ENCODE measurements around the gene DUOX1. TPM values are rescaled to one million over a fixed set of nuclear protein-coding genes. Genes with fewer than 3 reads are reported as not detected.

Gene DUOX1
- total and polyA plus RNA-seq, 2 donors (not counting 3 experiments of a cell fraction or from before 2014, with no cell fraction given), result not detected

- no peak for DNase-seq (ENCODE audit: low read depth, low spot score)
- H2AFZ ChIP-seq (ENCODE audit: low read depth, low read length), result no peak overlapping the region
- H3K4me1 ChIP-seq (ENCODE audit: control insufficient read depth, extremely low read depth, insufficient read depth, low read length), result no peaks in the 10 kb centered on the region
- no peaks in the 10 kb centered on the region for H3K36me3 ChIP-seq (ENCODE audit: control insufficient read depth in 2 of 2, extremely low read depth in 1 of 2, insufficient read depth in 2 of 2, low read length in 2 of 2)
- H3K27me3 ChIP-seq (ENCODE audit: control insufficient read depth in 2 of 2, insufficient read depth in 2 of 2, low read length in 2 of 2), result peaks cover 74 to 77% of the 10 kb centered on the region in 2 experiments
- no peaks in the 10 kb centered on the region for H3K79me2 ChIP-seq (ENCODE audit: control insufficient read depth, insufficient read depth, low read length)
- TF ChIP-seq CTCF (IDR thresholded peaks at IDR 0.05; ENCODE audit: extremely low read depth in 1 of 2, insufficient read depth in 1 of 2, low read depth in 1 of 2, low read length in 2 of 2), result no peak
- peak; percentile 6 for TF ChIP-seq EZH2 (IDR thresholded peaks at IDR 0.05; ENCODE audit: borderline replicate concordance, low read depth, low read length, severe bottlenecking)
- no peaks in the 10 kb centered on the region for H4K20me1 ChIP-seq (replicated peaks; ENCODE audit: control insufficient read depth, extremely low read depth, insufficient read depth, low read length)
- CTCF ChIA-PET, result interaction anchor here (0.8 to 3.5 kb wide), 5 partner anchors 9 to 23 kb away, joined by 3 to 22 read pairs (median 5); no protein-coding TSS in a partner anchor
- FAIRE-seq, result no peak
- H3K4me3 ChIP-seq (replicated peaks in 1 of 3; ENCODE audit: insufficient read depth in 1 of 3, low read depth in 1 of 3, low read length in 3 of 3), result no peak overlapping the region
- no peak overlapping the region for H3K4me2 ChIP-seq (ENCODE audit: insufficient read depth, low read length)
- H3K9me1 ChIP-seq (replicated peaks; ENCODE audit: control insufficient read depth, extremely low read depth, insufficient read depth, low read length), result no peaks in the 10 kb centered on the region
- no peak overlapping the region for H3K27ac ChIP-seq (ENCODE audit: insufficient read depth, low read depth, low read length)
- H3K9me3 ChIP-seq (replicated peaks; ENCODE audit: control insufficient read depth, insufficient read depth, low read length), result no peaks in the 10 kb centered on the region
- intact Hi-C loops (cut with micrococcal nuclease), result no loop called here
- H3K9ac ChIP-seq (replicated peaks; ENCODE audit: extremely low read depth, insufficient read depth, low read length), result no peak overlapping the region
- no TSS peak for BruUV-seq (replicated peaks)
- dilution Hi-C loops (cut with MboI; ENCODE audit: extremely low pct_ligation_motif_present, low sequenced_read_pairs), result no loop called here
- POLR2A ChIA-PET, result no interaction called here
Measured at GRCh38 chr15:45132844-45133560, 3.2 kb downstream of the DUOX1 start.

- no peaks in the 10 kb centered on the region for H3K9me3 ChIP-seq (replicated peaks; ENCODE audit: control insufficient read depth, insufficient read depth, low read length)
- H3K27ac ChIP-seq (ENCODE audit: insufficient read depth, low read depth, low read length), result no peak overlapping the region
- H3K4me1 ChIP-seq (ENCODE audit: control insufficient read depth, extremely low read depth, insufficient read depth, low read length), result no peaks in the 10 kb centered on the region
- peaks cover 69 to 72% of the 10 kb centered on the region in 2 experiments for H3K27me3 ChIP-seq (ENCODE audit: control insufficient read depth in 2 of 2, insufficient read depth in 2 of 2, low read length in 2 of 2)
- no peaks in the 10 kb centered on the region for H3K9me1 ChIP-seq (replicated peaks; ENCODE audit: control insufficient read depth, extremely low read depth, insufficient read depth, low read length)
- POLR2A ChIA-PET, result no interaction called here
- H3K9ac ChIP-seq (replicated peaks; ENCODE audit: extremely low read depth, insufficient read depth, low read length), result no peak overlapping the region
- H3K79me2 ChIP-seq (ENCODE audit: control insufficient read depth, insufficient read depth, low read length), result no peaks in the 10 kb centered on the region
- no peak overlapping the region for H2AFZ ChIP-seq (ENCODE audit: low read depth, low read length)
- intact Hi-C loops (cut with micrococcal nuclease) (no loop called here), dilution Hi-C loops (cut with MboI; ENCODE audit: extremely low pct_ligation_motif_present, low sequenced_read_pairs) (no loop called here)
- DNase-seq (ENCODE audit: low read depth, low spot score) (no peak), FAIRE-seq (no peak)
- H3K4me2 ChIP-seq (ENCODE audit: insufficient read depth, low read length), result no peak overlapping the region
- no peak overlapping the region for H3K4me3 ChIP-seq (replicated peaks in 1 of 3; ENCODE audit: insufficient read depth in 1 of 3, low read depth in 1 of 3, low read length in 3 of 3)
- no TSS peak for BruUV-seq (replicated peaks)
- CTCF ChIA-PET, result interaction anchor here (1.2 to 3.5 kb wide), 3 partner anchors 9 to 15 kb away, joined by 3 to 22 read pairs (median 10); no protein-coding TSS in a partner anchor
- H4K20me1 ChIP-seq (replicated peaks; ENCODE audit: control insufficient read depth, extremely low read depth, insufficient read depth, low read length), result no peaks in the 10 kb centered on the region
- H3K36me3 ChIP-seq (ENCODE audit: control insufficient read depth in 2 of 2, extremely low read depth in 1 of 2, insufficient read depth in 2 of 2, low read length in 2 of 2), result no peaks in the 10 kb centered on the region
- TF ChIP-seq CTCF (IDR thresholded peaks at IDR 0.05; ENCODE audit: extremely low read depth in 1 of 2, insufficient read depth in 1 of 2, low read depth in 1 of 2, low read length in 2 of 2) (no peak), GATA2 (IDR thresholded peaks at IDR 0.05; ENCODE audit: insufficient read depth, insufficient read length, low read depth, low read length) (no peak), JUN (IDR thresholded peaks at IDR 0.05; ENCODE audit: borderline replicate concordance, insufficient read depth, insufficient read length, low read depth) (no peak), MAX (IDR thresholded peaks at IDR 0.05; ENCODE audit: insufficient read depth, insufficient read length) (no peak), POLR2AphosphoS5 (IDR thresholded peaks at IDR 0.05; ENCODE audit: insufficient read depth, low read depth, low read length) (no peak), MYC (IDR thresholded peaks at IDR 0.05; ENCODE audit: low read depth, low read length) (no peak), POLR2A (IDR thresholded peaks at IDR 0.05; ENCODE audit: low read depth, low read length) (no peak), FOS (IDR thresholded peaks at IDR 0.05; ENCODE audit: borderline replicate concordance, insufficient read depth, low read length) (no peak), EZH2 (IDR thresholded peaks at IDR 0.05; ENCODE audit: borderline replicate concordance, low read depth, low read length, severe bottlenecking) (no peak)
Measured at GRCh38 chr15:45133561-45133920, 3.7 kb downstream of the DUOX1 start.
